K562 (cell line): ENCODE data around the gene ADGRD1. TPM values are rescaled to one million over a fixed set of nuclear protein-coding genes. Genes with fewer than 3 reads are reported as not detected.

Source experiments
- ETV6 ChIP-seq, 3 experiments: fragments of 150-350 bp in 1 of 3; sonication (generic) in 1 of 3; formaldehyde crosslinking in 1 of 3; IDR thresholded peaks; 2 replicates each; pipeline versions ENCODE4 v1.6.1 to v1.8.0; 2014 to 2022; ENCODE audit warnings: borderline replicate concordance in 2 of 3, low read depth in 2 of 3, antibody characterized with exemption in 1 of 3, low read length in 1 of 3, mild to moderate bottlenecking in 1 of 3, missing genetic modification reagents in 1 of 3
- HCFC1 ChIP-seq: IDR thresholded peaks from 2 replicates; pipeline ENCODE4 v1.6.1; 2012; ENCODE audit warnings: low read depth, low read length, improper control_type of control experiment
- NEUROD1 ChIP-seq: fragments of 150-350 bp; IDR thresholded peaks from 2 replicates; pipeline ENCODE4 v1.6.1; 2014; ENCODE audit warnings: borderline replicate concordance, low read length, low read depth; ENCODE audit not compliant: partially characterized antibody
- ZBTB11 ChIP-seq, 3 experiments: fragments of 200-800 bp in 1 of 3; fragments of 250-450 bp in 1 of 3; fragments of 450-650 bp in 1 of 3; sonication (Bioruptor Pico) in 1 of 3; sonication (Bioruptor generic) in 1 of 3; formaldehyde crosslinking in 1 of 3; IDR thresholded peaks; 2 replicates each; pipeline versions ENCODE4 v1.6.1 to v1.8.0; 2016 to 2022; ENCODE audit warnings: mild to moderate bottlenecking in 2 of 3, missing genetic modification characterization in 2 of 3, missing compliant biosample characterization in 1 of 3, moderate library complexity in 1 of 3
- ZBTB26 ChIP-seq: fragments of 450-650 bp; formaldehyde crosslinking; IDR thresholded peaks from 2 replicates; pipeline ENCODE4 v1.4.0; 2022; ENCODE audit warnings: missing genetic modification characterization
- polyA plus RNA-seq, 8 experiments: library from polyadenylated mRNA; depleted of rRNA in 4 of 8; stranded (reverse) in 5 of 8; unstranded in 3 of 8; fragments of >200 nt; fragmentation: Nextera tagmentation in 2 of 8; fragmentation: Illumina TruSeq in 1 of 8; extraction: Ambion mirVana in 2 of 8; extraction: Trizol in 1 of 8; gene quantifications; 2 replicates each; pipeline versions ENCODE4 v1.2.1 to v1.2.3, GENCODE V29; 2011 to 2014; ENCODE audit warnings: inconsistent platforms in 1 of 8, missing spikeins in 1 of 8
- total RNA-seq, 7 experiments: library from RNA; depleted of rRNA in 6 of 7; stranded (reverse); fragments of >200 nt in 6 of 7; fragmentation: Illumina TruSeq in 2 of 7; extraction: Trizol in 2 of 7; gene quantifications; 2 replicates each; pipeline versions ENCODE4 v1.2.1 to v1.2.3, GENCODE V29; 2011 to 2021; ENCODE audit warnings: low replicate concordance in 1 of 7

Gene ADGRD1
- total and polyA plus RNA-seq, 9 of the 15 experiments (the other 6 are each of a cell fraction or from before 2014, with no cell fraction given) = 1.7 to 11.7 (median 3.3) TPM

GRCh38 chr12:130971925-130972585, 18.3 kb downstream of the ADGRD1 start (continued):
- TF ChIP-seq ZBTB11 (CRISPR knock-in tag; IDR thresholded peaks at IDR 0.05) (no peak), ZBTB26 (no peak), HCFC1 (no peak), ETV6 (IDR thresholded peaks at IDR 0.05; ENCODE audit: borderline replicate concordance in 1 of 2, low read depth in 2 of 2, low read length in 1 of 2) (no peak), ETV6 (CRISPR knock-in tag; IDR thresholded peaks at IDR 0.05; ENCODE audit: borderline replicate concordance) (no peak), NEUROD1 (no peak)
- TF ChIP-seq, all 486 proteins: peak for 0
